ENCODE measurements around the gene GLP1R. TPM values are rescaled to one million over a fixed set of nuclear protein-coding genes. Genes with fewer than 3 reads are reported as not detected.

GLP1R gene
- total RNA-seq, 4 donors from 2014 or later, result 0.54 TPM; not detected in 3

- ATAC-seq, result no peak
- peaks cover 0 to 29% of the 10 kb centered on the region in 2 donors for H3K36me3 ChIP-seq
- no peak overlapping the region for H3K4me3 ChIP-seq
- H3K27me3 ChIP-seq, result no peaks in the 10 kb centered on the region
- TF ChIP-seq EP300 (IDR thresholded peaks at IDR 0.05) (no peak), POLR2A (IDR thresholded peaks at IDR 0.05) (no peak)
- peaks cover 0 to 15% (median 0%) of the 10 kb centered on the region in 3 donors for H3K4me1 ChIP-seq
- 100% methylated on average over 1 of the region's 1 CpG; no CpG with 5 or more reads in 1 of the 2 donors for WGBS, 2 donors (ENCODE audit: low coverage in 1 of 2)
- no peak overlapping the region for H3K27ac ChIP-seq
- no peaks in the 10 kb centered on the region for H3K9me3 ChIP-seq
These were observed 54.2 kb downstream of the GLP1R start for GRCh38 chr6:39102821-39103136.

GRCh38 chr6:39104528-39104927 lies 55.9 kb downstream of the GLP1R start:
- ATAC-seq, result no peak
- Histone ChIP-seq H3K36me3 (peaks cover 0 to 42% of the 10 kb centered on the region in 2 donors), H3K4me3 (no peak overlapping the region), H3K9me3 (no peaks in the 10 kb centered on the region), H3K27me3 (no peaks in the 10 kb centered on the region), H3K27ac (no peak overlapping the region), H3K4me1 (peaks cover 0 to 15% (median 0%) of the 10 kb centered on the region in 3 donors)
- 40 to 59% methylated on average over 1 to 4 of the region's 4 CpGs for WGBS, 2 donors (ENCODE audit: low coverage in 1 of 2)
- TF ChIP-seq EP300 (IDR thresholded peaks at IDR 0.05), result no peak
- no peak for TF ChIP-seq POLR2AphosphoS5 (IDR thresholded peaks at IDR 0.05)
- no peak for TF ChIP-seq POLR2A (IDR thresholded peaks at IDR 0.05)
- TF ChIP-seq CTCF (IDR thresholded peaks at IDR 0.05), result no peak

GRCh38 chr6:39107034-39107433 lies 58.5 kb downstream of the GLP1R start:
- ATAC-seq, result no peak
- 74 to 80% methylated on average over 3 to 4 of the region's 4 CpGs for WGBS, 2 donors (ENCODE audit: low coverage in 1 of 2)
- TF ChIP-seq EP300 (IDR thresholded peaks at IDR 0.05), result no peak
- TF ChIP-seq POLR2AphosphoS5 (IDR thresholded peaks at IDR 0.05), result no peak
- TF ChIP-seq CTCF (IDR thresholded peaks at IDR 0.05), result no peak
- TF ChIP-seq POLR2A (IDR thresholded peaks at IDR 0.05), result no peak

GRCh38 chr6:39107641-39108040 lies 59.1 kb downstream of the GLP1R start:
- TF ChIP-seq POLR2A (IDR thresholded peaks at IDR 0.05) (no peak), CTCF (IDR thresholded peaks at IDR 0.05) (no peak), EP300 (IDR thresholded peaks at IDR 0.05) (no peak), POLR2AphosphoS5 (IDR thresholded peaks at IDR 0.05) (no peak)
- H3K36me3 ChIP-seq, result peaks cover 0 to 64% of the 10 kb centered on the region in 2 donors
- no peaks in the 10 kb centered on the region for H3K4me1 ChIP-seq
- no peak for ATAC-seq
- H3K4me3 ChIP-seq, result no peak overlapping the region
- 33% methylated on average over 2 of the region's 2 CpGs for whole genome bisulfite sequencing, 2 donors (ENCODE audit: low coverage in 1 of 2)
- no peaks in the 10 kb centered on the region for H3K9me3 ChIP-seq
- H3K27me3 ChIP-seq, result no peaks in the 10 kb centered on the region
- no peak overlapping the region for H3K27ac ChIP-seq

More at GRCh38 chr6:39107034-39107433, 58.5 kb downstream of the GLP1R start:
- no peaks in the 10 kb centered on the region for H3K9me3 ChIP-seq
- peaks cover 0 to 6% (median 0%) of the 10 kb centered on the region in 3 donors for H3K4me1 ChIP-seq
- peaks cover 0 to 64% of the 10 kb centered on the region in 2 donors for H3K36me3 ChIP-seq
- no peak overlapping the region for H3K4me3 ChIP-seq
- H3K27me3 ChIP-seq, result no peaks in the 10 kb centered on the region
- no peak overlapping the region for H3K27ac ChIP-seq

GRCh38 chr6:39108041-39108839 lies 59.7 kb downstream of the GLP1R start:
- Histone ChIP-seq H3K4me3 (no peak overlapping the region), H3K36me3 (peaks cover 0 to 58% of the 10 kb centered on the region in 2 donors), H3K27me3 (no peaks in the 10 kb centered on the region), H3K4me1 (peaks cover 0 to 4% (median 0%) of the 10 kb centered on the region in 3 donors), H3K27ac (no peak overlapping the region), H3K9me3 (no peaks in the 10 kb centered on the region)
- no peak for ATAC-seq
- TF ChIP-seq CTCF (IDR thresholded peaks at IDR 0.05), result no peak
- TF ChIP-seq POLR2AphosphoS5 (IDR thresholded peaks at IDR 0.05), result no peak
- no peak for TF ChIP-seq POLR2A (IDR thresholded peaks at IDR 0.05)
- TF ChIP-seq EP300 (IDR thresholded peaks at IDR 0.05), result no peak
- WGBS, 2 donors (ENCODE audit: low coverage in 1 of 2), result 88% methylated on average over 6 to 7 of the region's 7 CpGs
